ENCODE measurements around the gene NEK7.

NEK7 gene

DNA sequence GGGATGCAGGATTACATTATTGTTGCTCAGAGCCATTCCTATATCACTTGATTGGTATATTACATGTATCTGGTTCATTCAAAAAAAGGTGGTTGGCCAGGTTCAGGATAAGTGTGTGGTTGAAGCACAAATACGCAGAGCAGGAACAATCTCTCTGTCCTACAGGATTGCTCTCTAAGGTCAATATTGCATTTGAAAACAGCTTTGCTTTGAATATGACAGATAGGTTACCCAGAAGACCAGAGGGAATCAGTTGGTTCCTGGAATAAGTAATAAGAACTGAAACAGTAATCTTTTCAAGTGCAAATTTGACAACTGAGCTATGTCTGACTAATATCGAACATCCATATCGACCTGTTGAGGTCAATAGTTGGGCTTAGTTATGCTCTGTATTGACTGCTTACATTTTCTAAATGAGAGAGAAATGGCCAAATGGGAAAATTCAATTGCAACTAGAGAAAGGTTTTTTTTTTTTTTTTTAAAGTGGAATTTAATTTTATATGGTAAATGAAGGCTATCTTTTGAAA lies 206.9 kb downstream of the NEK7 start:
- no peak for DNase-seq

DNA sequence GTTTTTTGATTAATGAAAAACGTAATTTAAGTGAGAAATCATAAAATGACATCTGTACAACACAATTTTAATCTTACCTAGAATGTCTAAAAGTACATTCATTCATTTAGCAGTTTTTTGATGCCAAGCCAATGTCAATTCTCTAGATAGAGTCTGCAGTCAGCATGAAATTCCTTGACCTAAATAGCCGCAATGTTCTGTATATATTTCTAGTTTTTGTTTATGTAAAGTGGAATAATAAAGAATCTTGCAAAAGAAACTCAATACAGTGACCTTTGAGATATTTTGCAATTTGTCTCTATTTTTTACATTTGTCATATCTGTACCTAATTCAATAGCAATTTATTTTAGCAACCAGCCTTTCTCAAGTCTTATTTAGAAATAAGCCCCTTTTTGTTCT lies 207.7 kb downstream of the NEK7 start:
- DNase-seq, result no peak

DNA sequence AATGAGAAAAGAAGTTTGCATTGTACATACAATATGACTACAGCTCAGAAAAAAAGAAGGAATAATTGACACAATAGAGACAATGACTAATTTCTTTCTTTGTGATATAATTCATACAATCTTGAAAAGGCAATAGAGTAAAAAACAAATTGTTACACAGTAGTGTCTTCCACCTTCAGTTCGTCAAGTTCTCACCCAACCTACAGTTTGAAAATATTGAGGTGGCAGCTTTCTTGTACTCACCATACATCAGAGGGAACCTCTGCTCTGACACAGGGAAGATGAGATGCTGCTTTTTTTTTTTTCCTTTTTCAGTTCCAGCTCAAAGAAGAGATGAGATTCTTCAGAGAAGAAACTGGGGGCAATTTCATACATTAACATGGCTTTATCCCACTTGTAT lies 210.5 kb downstream of the NEK7 start:
- no peak for DNase-seq

DNA sequence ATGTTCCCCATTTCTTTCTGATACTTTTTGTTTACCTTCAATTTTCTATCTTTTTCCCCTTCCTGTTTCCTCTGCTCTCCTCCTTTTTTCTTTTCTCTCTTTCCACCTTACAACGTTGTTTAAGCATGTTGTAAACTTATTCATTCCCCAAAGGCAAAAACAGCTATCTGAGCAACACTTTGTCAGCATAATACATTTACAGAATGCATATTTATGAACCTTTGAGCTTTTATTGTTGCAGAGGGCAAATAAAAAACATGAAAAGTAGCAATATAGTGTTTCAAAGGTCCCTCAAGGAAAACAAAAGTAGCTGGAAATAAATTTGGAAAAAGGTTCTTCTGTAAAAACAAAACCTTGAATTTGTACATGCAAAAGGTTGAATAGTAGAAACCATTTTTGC lies 214.2 kb downstream of the NEK7 start:
- DNase-seq, result no peak

Measured in NCI-H526 treated with DMSO at 0.1 percent for 48 hours (cell line).